Ishikawa (cell line): ENCODE measurements around the gene HEPACAM.

ENCODE experiments used
- CEBPB ChIP-seq: IDR thresholded peaks from 2 replicates; pipeline ENCODE4 v1.6.1; 2012
- CREB1 ChIP-seq: IDR thresholded peaks from 2 replicates; pipeline ENCODE4 v1.6.1; 2012; ENCODE audit warnings: low read depth
- EGR1 ChIP-seq: IDR thresholded peaks from 2 replicates; pipeline ENCODE4 v1.6.1; 2012
- EP300 ChIP-seq: IDR thresholded peaks from 2 replicates; pipeline ENCODE4 v1.6.1; 2012; ENCODE audit warnings: borderline replicate concordance
- FOXM1 ChIP-seq: IDR thresholded peaks from 2 replicates; pipeline ENCODE4 v1.6.1; 2012; ENCODE audit warnings: low read depth, borderline replicate concordance
- NFIC ChIP-seq: IDR thresholded peaks from 2 replicates; pipeline ENCODE4 v1.6.1; 2012
- RAD21 ChIP-seq: IDR thresholded peaks from 2 replicates; pipeline ENCODE4 v1.6.1; 2012; ENCODE audit warnings: low read depth
- TAF1 ChIP-seq: IDR thresholded peaks from 2 replicates; pipeline ENCODE4 v1.6.1; 2012; ENCODE audit warnings: low read depth, mild to moderate bottlenecking
- TCF12 ChIP-seq: IDR thresholded peaks from 2 replicates; pipeline ENCODE4 v1.6.1; 2012; ENCODE audit warnings: low read depth
- TEAD4 ChIP-seq: IDR thresholded peaks from 2 replicates; pipeline ENCODE4 v1.6.1; 2012
- YY1 ChIP-seq: IDR thresholded peaks from 2 replicates; pipeline ENCODE4 v1.6.1; 2012; ENCODE audit warnings: low read depth
- ZBTB7A ChIP-seq: IDR thresholded peaks from 2 replicates; pipeline ENCODE4 v1.6.1; 2012; ENCODE audit warnings: low read depth
- TF ChIP-seq, protein P1 (sequence below): IDR thresholded peaks from 2 replicates; pipeline ENCODE4 v1.6.1; 2012
- TF ChIP-seq, protein P2 (sequence below): IDR thresholded peaks from 2 replicates; pipeline ENCODE4 v1.6.1; 2012; ENCODE audit warnings: low read depth, mild to moderate bottlenecking
- TF ChIP-seq, protein P3 (sequence below): IDR thresholded peaks from 2 replicates; pipeline ENCODE4 v1.6.1; 2012

HEPACAM gene

DNA sequence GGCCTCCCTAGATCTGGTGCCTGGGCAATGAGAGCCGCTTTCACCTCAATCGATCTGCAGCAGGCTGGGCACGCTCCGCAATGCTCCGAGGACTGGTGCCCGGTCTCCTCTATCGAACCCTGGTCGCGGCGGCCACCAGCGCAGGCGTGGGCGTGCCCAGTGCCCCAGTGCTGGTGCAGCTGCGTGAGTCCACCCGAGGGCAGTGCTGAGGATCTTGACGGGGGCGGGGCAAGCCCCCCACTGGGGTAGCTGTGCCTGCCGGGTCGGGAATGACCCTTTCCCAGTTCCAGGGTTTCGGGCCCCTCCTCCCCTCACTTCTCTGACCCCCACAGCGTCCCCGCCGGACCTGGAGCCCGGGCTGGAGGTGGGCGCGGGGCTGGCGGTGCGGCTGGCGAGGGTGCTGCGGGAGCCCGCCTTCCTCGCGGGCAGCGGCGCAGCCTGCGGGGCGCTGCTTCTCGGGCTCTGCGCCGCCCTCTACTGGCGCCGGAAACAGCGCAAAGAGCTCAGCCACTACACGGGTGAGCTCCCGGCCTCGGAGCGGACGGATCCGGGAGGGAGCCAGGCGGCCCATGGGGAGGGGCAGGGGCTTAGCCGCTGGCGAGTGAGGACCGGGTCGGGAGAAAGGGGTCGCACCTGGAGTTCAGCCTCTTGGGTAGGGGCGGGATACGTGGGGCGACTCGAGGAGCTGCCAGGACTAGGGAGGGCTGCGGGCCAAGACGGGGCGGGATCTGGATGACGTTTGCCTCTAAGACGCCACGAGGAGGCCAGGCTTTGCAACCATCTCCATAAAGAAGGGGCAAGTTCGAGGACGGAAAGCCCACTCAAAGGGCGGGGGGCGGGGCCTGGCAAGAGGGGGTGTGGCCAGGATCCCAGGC lies 59.7 kb downstream of the HEPACAM start:
- TF ChIP-seq NFIC (0 out of 2 replicates have a peak, but pooled peaks have one; percentile 25), EGR1 (peak; percentile 46; the same call in 1 of the 2 replicates), ZBTB7A (no peak), TAF1 (no peak), FOXM1 (no peak), TCF12 (no peak), CREB1 (0 out of 2 replicates have a peak, but pooled peaks have one; percentile 23), RAD21 (peak; percentile 29; the same call in 1 of the 2 replicates), EP300 (no peak), TEAD4 (no peak), YY1 (no peak), CEBPB (no peak)
- TF ChIP-seq, protein P1, sequence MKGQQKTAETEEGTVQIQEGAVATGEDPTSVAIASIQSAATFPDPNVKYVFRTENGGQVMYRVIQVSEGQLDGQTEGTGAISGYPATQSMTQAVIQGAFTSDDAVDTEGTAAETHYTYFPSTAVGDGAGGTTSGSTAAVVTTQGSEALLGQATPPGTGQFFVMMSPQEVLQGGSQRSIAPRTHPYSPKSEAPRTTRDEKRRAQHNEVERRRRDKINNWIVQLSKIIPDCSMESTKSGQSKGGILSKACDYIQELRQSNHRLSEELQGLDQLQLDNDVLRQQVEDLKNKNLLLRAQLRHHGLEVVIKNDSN = no peak
- TF ChIP-seq, protein P2, sequence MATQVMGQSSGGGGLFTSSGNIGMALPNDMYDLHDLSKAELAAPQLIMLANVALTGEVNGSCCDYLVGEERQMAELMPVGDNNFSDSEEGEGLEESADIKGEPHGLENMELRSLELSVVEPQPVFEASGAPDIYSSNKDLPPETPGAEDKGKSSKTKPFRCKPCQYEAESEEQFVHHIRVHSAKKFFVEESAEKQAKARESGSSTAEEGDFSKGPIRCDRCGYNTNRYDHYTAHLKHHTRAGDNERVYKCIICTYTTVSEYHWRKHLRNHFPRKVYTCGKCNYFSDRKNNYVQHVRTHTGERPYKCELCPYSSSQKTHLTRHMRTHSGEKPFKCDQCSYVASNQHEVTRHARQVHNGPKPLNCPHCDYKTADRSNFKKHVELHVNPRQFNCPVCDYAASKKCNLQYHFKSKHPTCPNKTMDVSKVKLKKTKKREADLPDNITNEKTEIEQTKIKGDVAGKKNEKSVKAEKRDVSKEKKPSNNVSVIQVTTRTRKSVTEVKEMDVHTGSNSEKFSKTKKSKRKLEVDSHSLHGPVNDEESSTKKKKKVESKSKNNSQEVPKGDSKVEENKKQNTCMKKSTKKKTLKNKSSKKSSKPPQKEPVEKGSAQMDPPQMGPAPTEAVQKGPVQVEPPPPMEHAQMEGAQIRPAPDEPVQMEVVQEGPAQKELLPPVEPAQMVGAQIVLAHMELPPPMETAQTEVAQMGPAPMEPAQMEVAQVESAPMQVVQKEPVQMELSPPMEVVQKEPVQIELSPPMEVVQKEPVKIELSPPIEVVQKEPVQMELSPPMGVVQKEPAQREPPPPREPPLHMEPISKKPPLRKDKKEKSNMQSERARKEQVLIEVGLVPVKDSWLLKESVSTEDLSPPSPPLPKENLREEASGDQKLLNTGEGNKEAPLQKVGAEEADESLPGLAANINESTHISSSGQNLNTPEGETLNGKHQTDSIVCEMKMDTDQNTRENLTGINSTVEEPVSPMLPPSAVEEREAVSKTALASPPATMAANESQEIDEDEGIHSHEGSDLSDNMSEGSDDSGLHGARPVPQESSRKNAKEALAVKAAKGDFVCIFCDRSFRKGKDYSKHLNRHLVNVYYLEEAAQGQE = no peak
- TF ChIP-seq, protein P3, sequence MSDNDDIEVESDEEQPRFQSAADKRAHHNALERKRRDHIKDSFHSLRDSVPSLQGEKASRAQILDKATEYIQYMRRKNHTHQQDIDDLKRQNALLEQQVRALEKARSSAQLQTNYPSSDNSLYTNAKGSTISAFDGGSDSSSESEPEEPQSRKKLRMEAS = no peak; the same call in 1 of the 2 replicates

GRCh38 chr11:124875401-124875800 lies 60.4 kb downstream of the HEPACAM start:
- TF ChIP-seq FOXM1 (no peak), EP300 (no peak), TEAD4 (no peak), YY1 (no peak)

GRCh38 chr11:124874571-124875255 lies 61.1 kb downstream of the HEPACAM start:
- TF ChIP-seq CEBPB = no peak
- TF ChIP-seq, protein P3 = no peak
- TF ChIP-seq CREB1 = no peak
- no peak for TF ChIP-seq TEAD4
- TF ChIP-seq FOXM1 = no peak
- TF ChIP-seq EGR1 = no peak
- TF ChIP-seq YY1 = no peak
- TF ChIP-seq, protein P1 = no peak
- no peak for TF ChIP-seq TCF12
- TF ChIP-seq, protein P2 = no peak
- no peak for TF ChIP-seq ZBTB7A
- no peak for TF ChIP-seq TAF1
- no peak for TF ChIP-seq RAD21
- TF ChIP-seq NFIC = no peak
- TF ChIP-seq EP300 = no peak

DNA sequence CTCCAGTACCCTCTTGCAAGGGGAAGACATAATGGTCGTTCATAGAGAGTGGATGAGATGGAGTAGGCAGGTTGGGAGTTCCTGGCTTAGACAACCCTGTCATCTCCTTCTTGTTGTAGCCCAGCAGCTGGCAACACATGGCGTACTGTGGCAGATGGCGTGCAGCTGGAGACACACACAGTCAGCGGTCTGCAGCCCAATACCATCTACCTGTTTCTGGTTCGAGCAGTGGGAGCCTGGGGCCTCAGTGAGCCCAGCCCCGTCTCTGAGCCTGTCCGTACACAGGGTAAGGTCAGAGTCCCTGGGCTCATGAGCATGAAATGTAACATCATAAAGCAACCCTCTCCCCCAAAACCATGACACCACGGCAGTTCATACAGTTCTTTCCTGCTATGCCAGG lies 61.9 kb downstream of the HEPACAM start:
- TF ChIP-seq, protein P3 = no peak
- TF ChIP-seq NFIC (no peak), YY1 (no peak), FOXM1 (no peak), TCF12 (no peak), EP300 (no peak)

- TF ChIP-seq NFIC (no peak), TAF1 (no peak), YY1 (no peak), FOXM1 (no peak), EP300 (no peak), TEAD4 (no peak), ZBTB7A (no peak), TCF12 (no peak), EGR1 (no peak), CEBPB (no peak), CREB1 (no peak)
- TF ChIP-seq, protein P3 = no peak
- TF ChIP-seq, protein P1 = no peak
- TF ChIP-seq, protein P2 = no peak
Observed at GRCh38 chr11:124872741-124873140, 63.1 kb downstream of the HEPACAM start.
